ENCODE results near the gene TUBGCP6. TPM values are rescaled to one million over a fixed set of nuclear protein-coding genes. Genes with fewer than 3 reads are reported as not detected.
A peak's percentile ranks its signal among the peaks of the same experiment; 100 is the strongest.

TUBGCP6 gene
- total and polyA plus RNA-seq, 2 donors from 2014 or later = 19.2 to 52.0 TPM

- Histone ChIP-seq H3K9ac (ENCODE audit: low read length in 3 of 3) (no peak overlapping the region), H3K4me3 (ENCODE audit: low read length in 3 of 3) (no peak overlapping the region), H3K27ac (ENCODE audit: low read depth in 2 of 2, low read length in 2 of 2) (no peak overlapping the region), H3K36me3 (ENCODE audit: control insufficient read depth in 2 of 3, insufficient read depth in 3 of 3, low read length in 3 of 3) (no peaks in the 10 kb centered on the region), H3K9me3 (ENCODE audit: control insufficient read depth in 2 of 3, insufficient read depth in 1 of 3, low read length in 3 of 3) (no peaks in the 10 kb centered on the region), H3K4me1 (ENCODE audit: control insufficient read depth in 2 of 3, insufficient read depth in 2 of 3, low read depth in 1 of 3, low read length in 3 of 3) (peaks cover 0 to 6% (median 2%) of the 10 kb centered on the region in 3 donors), H3K27me3 (ENCODE audit: control insufficient read depth, insufficient read depth, low read length) (no peaks in the 10 kb centered on the region)
- TF ChIP-seq CTCF (IDR thresholded peaks at IDR 0.05; ENCODE audit: borderline replicate concordance, extremely low read depth, insufficient read depth) = no peak
- intact Hi-C loops (cut with DNase I) = no loop called here
- no peak for FAIRE-seq
- DNase-seq = peak in 1 of 5 donors; percentile 28
Measured at GRCh38 chr22:50257041-50257440, 12.2 kb upstream of the TUBGCP6 start.

GRCh38 chr22:50256258-50256862 is 11.5 kb upstream of the TUBGCP6 start:
- DNase-seq (no peak), FAIRE-seq (no peak)
- peaks cover 0 to 6% (median 3%) of the 10 kb centered on the region in 3 donors for H3K4me1 ChIP-seq (ENCODE audit: control insufficient read depth in 2 of 3, insufficient read depth in 2 of 3, low read depth in 1 of 3, low read length in 3 of 3)
- H3K27me3 ChIP-seq (ENCODE audit: control insufficient read depth, insufficient read depth, low read length) = no peaks in the 10 kb centered on the region
- H3K36me3 ChIP-seq (ENCODE audit: control insufficient read depth in 2 of 3, insufficient read depth in 3 of 3, low read length in 3 of 3) = no peaks in the 10 kb centered on the region
- intact Hi-C loops (cut with DNase I) = no loop called here
- H3K27ac ChIP-seq (ENCODE audit: low read depth in 2 of 2, low read length in 2 of 2) = no peak overlapping the region
- no peaks in the 10 kb centered on the region for H3K9me3 ChIP-seq (ENCODE audit: control insufficient read depth in 2 of 3, insufficient read depth in 1 of 3, low read length in 3 of 3)
- TF ChIP-seq CTCF (IDR thresholded peaks at IDR 0.05; ENCODE audit: borderline replicate concordance, extremely low read depth, insufficient read depth) = no peak
- no peak overlapping the region for H3K9ac ChIP-seq (ENCODE audit: low read length in 3 of 3)
- H3K4me3 ChIP-seq (ENCODE audit: low read length in 3 of 3) = no peak overlapping the region

GRCh38 chr22:50255607-50256006 is 10.8 kb upstream of the TUBGCP6 start:
- Histone ChIP-seq H3K9ac (ENCODE audit: low read length in 3 of 3) (no peak overlapping the region), H3K9me3 (ENCODE audit: control insufficient read depth in 2 of 3, insufficient read depth in 1 of 3, low read length in 3 of 3) (no peaks in the 10 kb centered on the region), H3K27me3 (ENCODE audit: control insufficient read depth, insufficient read depth, low read length) (no peaks in the 10 kb centered on the region), H3K36me3 (ENCODE audit: control insufficient read depth in 2 of 3, insufficient read depth in 3 of 3, low read length in 3 of 3) (no peaks in the 10 kb centered on the region), H3K27ac (ENCODE audit: low read depth in 2 of 2, low read length in 2 of 2) (no peak overlapping the region), H3K4me3 (ENCODE audit: low read length in 3 of 3) (no peak overlapping the region), H3K4me1 (ENCODE audit: control insufficient read depth in 2 of 3, insufficient read depth in 2 of 3, low read depth in 1 of 3, low read length in 3 of 3) (peaks cover 0 to 6% (median 5%) of the 10 kb centered on the region in 3 donors)
- DNase-seq (peak in 1 of 5 donors; percentile 34), FAIRE-seq (no peak)
- intact Hi-C loops (cut with DNase I) = no loop called here
- TF ChIP-seq CTCF (IDR thresholded peaks at IDR 0.05; ENCODE audit: borderline replicate concordance, extremely low read depth, insufficient read depth) = no peak

GRCh38 chr22:50255099-50255498 is 10.3 kb upstream of the TUBGCP6 start:
- Histone ChIP-seq H3K9ac (ENCODE audit: low read length in 3 of 3) (no peak overlapping the region), H3K4me3 (ENCODE audit: low read length in 3 of 3) (no peak overlapping the region), H3K27ac (ENCODE audit: low read depth in 2 of 2, low read length in 2 of 2) (no peak overlapping the region), H3K36me3 (ENCODE audit: control insufficient read depth in 2 of 3, insufficient read depth in 3 of 3, low read length in 3 of 3) (no peaks in the 10 kb centered on the region), H3K27me3 (ENCODE audit: control insufficient read depth, insufficient read depth, low read length) (no peaks in the 10 kb centered on the region), H3K9me3 (ENCODE audit: control insufficient read depth in 2 of 3, insufficient read depth in 1 of 3, low read length in 3 of 3) (no peaks in the 10 kb centered on the region), H3K4me1 (ENCODE audit: control insufficient read depth in 2 of 3, insufficient read depth in 2 of 3, low read depth in 1 of 3, low read length in 3 of 3) (peaks cover 0 to 11% (median 10%) of the 10 kb centered on the region in 3 donors)
- TF ChIP-seq CTCF (IDR thresholded peaks at IDR 0.05; ENCODE audit: borderline replicate concordance, extremely low read depth, insufficient read depth) = no peak
- FAIRE-seq (no peak), DNase-seq (peak in 1 of 5 donors; percentile 41)
- intact Hi-C loops (cut with DNase I) = no loop called here
